Astrocyte (in vitro differentiated cells and primary cell): Measurements from ENCODE around the gene MCRS1. TPM values are rescaled to one million over a fixed set of nuclear protein-coding genes. Genes with fewer than 3 reads are reported as not detected.

Experiments used
- DNase-seq: peaks from one replicate; pipeline ENCODE4 v3.0.0-alpha.2; 2010; ENCODE audit warnings: low read depth
- FAIRE-seq: peaks from 2 replicates; lab custom pipeline; 2011; peaks lifted over from hg19 to GRCh38; lab: Jason Lieb, UNC
- H2AFZ ChIP-seq: 2 replicates; pipeline ENCODE4 v1.6.0; 2012; ENCODE audit warnings: low read depth, low read length, inconsistent platforms
- H3K27ac ChIP-seq: 2 replicates; pipeline ENCODE4 v1.5.1; 2011; ENCODE audit warnings: low read depth, low read length, inconsistent platforms
- H3K27me3 ChIP-seq: 2 replicates; pipeline ENCODE4 v1.6.0; 2011; ENCODE audit warnings: low read length, inconsistent platforms; ENCODE audit not compliant: insufficient read depth
- H3K36me3 ChIP-seq: 2 replicates; pipeline ENCODE4 v1.5.1; 2011; ENCODE audit warnings: low read length, inconsistent platforms; ENCODE audit not compliant: insufficient read depth
- H3K4me1 ChIP-seq: 2 replicates; pipeline ENCODE4 v1.5.1; 2011; ENCODE audit warnings: low read length, inconsistent platforms; ENCODE audit not compliant: insufficient read depth
- H3K4me2 ChIP-seq: 2 replicates; pipeline ENCODE4 v1.6.0; 2012; ENCODE audit warnings: low read length, inconsistent platforms
- H3K4me3 ChIP-seq: 2 replicates; pipeline ENCODE4 v1.5.1; 2011; ENCODE audit warnings: low read depth, mild to moderate bottlenecking, low read length, inconsistent platforms; ENCODE audit not compliant: insufficient read depth
- H3K79me2 ChIP-seq: 2 replicates; pipeline ENCODE4 v1.6.0; 2012; ENCODE audit warnings: mild to moderate bottlenecking, low read length, inconsistent platforms; ENCODE audit not compliant: insufficient read depth
- H3K9ac ChIP-seq: 2 replicates; pipeline ENCODE4 v1.6.0; 2012; ENCODE audit warnings: mild to moderate bottlenecking, low read length, inconsistent platforms
- H3K9me3 ChIP-seq: 2 replicates; pipeline ENCODE4 v1.5.1; 2012; ENCODE audit warnings: low read depth, mild to moderate bottlenecking, low read length, inconsistent platforms; ENCODE audit not compliant: insufficient read depth
- H4K20me1 ChIP-seq: 2 replicates; pipeline ENCODE4 v1.6.0; 2012; ENCODE audit warnings: low read length, inconsistent platforms; ENCODE audit not compliant: insufficient read depth
- H3K27ac Mint-ChIP-seq: one replicate; pipeline ENCODE4 v1.8.0; 2021; ENCODE audit warnings: mild to moderate bottlenecking, mixed read lengths; ENCODE audit not compliant: unreplicated experiment
- H3K27me3 Mint-ChIP-seq: one replicate; pipeline ENCODE4 v1.8.0; 2021; ENCODE audit warnings: low read depth, mixed read lengths; ENCODE audit not compliant: unreplicated experiment
- H3K36me3 Mint-ChIP-seq: one replicate; pipeline ENCODE4 v1.8.0; 2021; ENCODE audit warnings: low read depth, mixed read lengths; ENCODE audit not compliant: unreplicated experiment
- H3K4me1 Mint-ChIP-seq: one replicate; pipeline ENCODE4 v1.8.0; 2021; ENCODE audit warnings: low read depth, mixed read lengths; ENCODE audit not compliant: unreplicated experiment
- H3K4me3 Mint-ChIP-seq: one replicate; pipeline ENCODE4 v1.8.0; 2021; ENCODE audit warnings: mild to moderate bottlenecking, moderate library complexity, mixed read lengths; ENCODE audit not compliant: unreplicated experiment
- H3K9me3 Mint-ChIP-seq: one replicate; pipeline ENCODE4 v1.8.0; 2021; ENCODE audit warnings: mild to moderate bottlenecking, mixed read lengths; ENCODE audit not compliant: unreplicated experiment
- EZH2 ChIP-seq: IDR thresholded peaks from 2 replicates; pipeline ENCODE4 v1.6.1; 2012; ENCODE audit warnings: mild to moderate bottlenecking, low read length, inconsistent platforms; ENCODE audit not compliant: insufficient read depth
- total RNA-seq: library from RNA; stranded (reverse); gene quantifications from 2 replicates; pipeline ENCODE4 v1.2.1, GENCODE V29; 2021
- TF ChIP-seq, protein P1 (sequence below): IDR thresholded peaks from 2 replicates; pipeline ENCODE4 v1.5.1; 2011; ENCODE audit warnings: low read depth, mild to moderate bottlenecking, inconsistent platforms, low read length, moderate library complexity; ENCODE audit not compliant: insufficient read depth

MCRS1 gene
- total RNA-seq, 1 donor from 2014 or later, result 45.2 TPM

DNA sequence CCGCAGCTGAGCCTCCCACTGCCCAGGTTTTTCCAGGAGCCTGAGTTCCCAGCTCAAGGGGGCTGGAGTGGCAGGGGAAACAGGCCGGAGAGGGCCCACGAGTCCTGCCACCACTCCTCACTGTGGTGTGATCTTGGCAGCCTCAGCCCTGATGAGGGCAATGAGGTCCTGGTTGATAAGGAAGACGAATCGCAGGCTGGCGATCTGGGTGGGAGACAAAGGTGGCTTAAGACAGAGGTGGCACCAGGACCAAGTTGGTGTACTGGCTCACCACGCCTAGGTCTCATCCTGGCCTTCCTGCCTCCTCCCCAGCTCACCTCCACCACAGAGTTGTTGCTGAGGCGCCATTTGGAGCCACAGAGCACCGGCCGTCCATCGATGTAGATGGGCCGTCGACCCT is 9.4 kb downstream of the MCRS1 start:
- Mint-ChIP-seq H3K27me3 (no peaks in the 10 kb centered on the region), H3K4me1 (no peaks in the 10 kb centered on the region), H3K9me3 (no peaks in the 10 kb centered on the region), H3K27ac (no peak overlapping the region), H3K36me3 (peaks cover 8% of the 10 kb centered on the region), H3K4me3 (no peak overlapping the region)
- no peaks in the 10 kb centered on the region for H3K27me3 ChIP-seq
- H2AFZ ChIP-seq, result no peak overlapping the region
- H3K79me2 ChIP-seq, result no peaks in the 10 kb centered on the region
- H3K4me3 ChIP-seq, result no peak overlapping the region
- no peaks in the 10 kb centered on the region for H4K20me1 ChIP-seq
- no peaks in the 10 kb centered on the region for H3K4me1 ChIP-seq
- FAIRE-seq (no peak), DNase-seq (no peak)
- H3K27ac ChIP-seq, result no peak overlapping the region
- no peak for TF ChIP-seq EZH2
- TF ChIP-seq, protein P1, sequence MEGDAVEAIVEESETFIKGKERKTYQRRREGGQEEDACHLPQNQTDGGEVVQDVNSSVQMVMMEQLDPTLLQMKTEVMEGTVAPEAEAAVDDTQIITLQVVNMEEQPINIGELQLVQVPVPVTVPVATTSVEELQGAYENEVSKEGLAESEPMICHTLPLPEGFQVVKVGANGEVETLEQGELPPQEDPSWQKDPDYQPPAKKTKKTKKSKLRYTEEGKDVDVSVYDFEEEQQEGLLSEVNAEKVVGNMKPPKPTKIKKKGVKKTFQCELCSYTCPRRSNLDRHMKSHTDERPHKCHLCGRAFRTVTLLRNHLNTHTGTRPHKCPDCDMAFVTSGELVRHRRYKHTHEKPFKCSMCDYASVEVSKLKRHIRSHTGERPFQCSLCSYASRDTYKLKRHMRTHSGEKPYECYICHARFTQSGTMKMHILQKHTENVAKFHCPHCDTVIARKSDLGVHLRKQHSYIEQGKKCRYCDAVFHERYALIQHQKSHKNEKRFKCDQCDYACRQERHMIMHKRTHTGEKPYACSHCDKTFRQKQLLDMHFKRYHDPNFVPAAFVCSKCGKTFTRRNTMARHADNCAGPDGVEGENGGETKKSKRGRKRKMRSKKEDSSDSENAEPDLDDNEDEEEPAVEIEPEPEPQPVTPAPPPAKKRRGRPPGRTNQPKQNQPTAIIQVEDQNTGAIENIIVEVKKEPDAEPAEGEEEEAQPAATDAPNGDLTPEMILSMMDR, result no peak
- H3K9ac ChIP-seq, result no peak overlapping the region
- H3K4me2 ChIP-seq, result no peak overlapping the region
- peaks cover 23% of the 10 kb centered on the region for H3K36me3 ChIP-seq
- H3K9me3 ChIP-seq, result no peaks in the 10 kb centered on the region

DNA sequence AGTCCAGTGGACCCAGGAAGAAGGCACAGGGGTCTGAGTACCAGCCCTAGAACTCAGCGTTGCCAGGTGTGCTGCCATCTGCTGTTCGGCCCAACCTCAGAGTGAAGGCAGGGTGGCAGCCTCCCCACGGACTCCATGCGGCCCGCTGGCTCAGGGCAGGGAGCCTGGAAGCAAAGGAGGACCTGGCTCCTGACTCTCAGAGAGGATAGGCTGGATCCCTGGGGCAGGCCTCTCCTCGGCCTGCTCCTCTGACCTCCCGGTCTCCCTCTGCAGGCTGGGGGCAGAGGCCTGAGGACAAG is 10.1 kb downstream of the MCRS1 start:
- Mint-ChIP-seq H3K9me3 (no peaks in the 10 kb centered on the region), H3K27ac (no peak overlapping the region), H3K4me1 (no peaks in the 10 kb centered on the region), H3K36me3 (peaks cover 8% of the 10 kb centered on the region), H3K27me3 (peaks cover 5% of the 10 kb centered on the region), H3K4me3 (no peak overlapping the region)
- Histone ChIP-seq H3K9ac (no peak overlapping the region), H3K79me2 (no peaks in the 10 kb centered on the region), H3K4me2 (no peak overlapping the region), H3K27ac (no peak overlapping the region), H3K36me3 (peaks cover 23% of the 10 kb centered on the region), H3K4me1 (no peaks in the 10 kb centered on the region), H3K27me3 (peaks cover 3% of the 10 kb centered on the region), H3K4me3 (no peak overlapping the region), H2AFZ (no peak overlapping the region), H4K20me1 (no peaks in the 10 kb centered on the region), H3K9me3 (no peaks in the 10 kb centered on the region)
- no peak for TF ChIP-seq EZH2
- TF ChIP-seq, protein P1, result no peak
- FAIRE-seq (no peak), DNase-seq (no peak)

DNA sequence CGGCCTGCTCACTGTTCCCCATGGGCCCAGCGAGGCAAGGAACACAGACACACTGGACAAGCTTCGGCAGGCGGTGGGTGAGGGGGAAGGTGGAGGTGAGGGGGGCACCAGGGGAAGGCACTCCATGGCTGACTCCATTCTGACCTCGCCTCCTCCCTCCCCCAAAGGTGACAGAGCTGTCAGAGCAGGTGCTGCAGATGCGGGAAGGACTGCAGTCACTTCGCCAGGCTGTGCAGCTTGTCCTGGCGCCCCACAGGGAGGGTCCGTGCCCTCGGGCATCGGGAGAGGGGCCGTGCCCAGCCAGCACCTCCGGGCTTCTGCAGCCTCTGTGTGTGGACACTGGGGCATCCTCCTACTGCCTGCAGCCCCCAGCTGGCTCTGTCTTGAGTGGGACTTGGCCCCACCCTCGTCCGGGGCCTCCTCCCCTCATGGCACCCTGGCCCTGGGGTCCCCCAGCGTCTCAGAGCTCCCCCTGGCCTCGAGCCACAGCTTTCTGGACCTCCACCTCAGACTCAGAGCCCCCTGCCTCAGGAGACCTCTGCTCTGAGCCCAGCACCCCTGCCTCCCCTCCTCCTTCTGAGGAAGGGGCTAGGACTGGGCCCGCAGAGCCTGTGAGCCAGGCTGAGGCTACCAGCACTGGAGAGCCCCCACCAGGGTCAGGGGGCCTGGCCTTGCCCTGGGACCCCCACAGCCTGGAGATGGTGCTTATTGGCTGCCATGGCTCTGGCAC is 10.6 kb downstream of the MCRS1 start:
- Histone ChIP-seq H3K4me3 (no peak overlapping the region), H3K4me1 (no peaks in the 10 kb centered on the region), H3K79me2 (no peaks in the 10 kb centered on the region), H3K9me3 (no peaks in the 10 kb centered on the region), H3K9ac (no peak overlapping the region), H2AFZ (no peak overlapping the region), H3K27me3 (peaks cover 7% of the 10 kb centered on the region), H3K27ac (no peak overlapping the region), H3K4me2 (no peak overlapping the region), H4K20me1 (no peaks in the 10 kb centered on the region), H3K36me3 (peaks cover 18% of the 10 kb centered on the region)
- H3K4me1 Mint-ChIP-seq, result no peaks in the 10 kb centered on the region
- peaks cover 11% of the 10 kb centered on the region for H3K27me3 Mint-ChIP-seq
- H3K9me3 Mint-ChIP-seq, result no peaks in the 10 kb centered on the region
- H3K27ac Mint-ChIP-seq, result no peak overlapping the region
- TF ChIP-seq, protein P1, result no peak
- no peak for TF ChIP-seq EZH2
- FAIRE-seq (no peak), DNase-seq (no peak)
- H3K4me3 Mint-ChIP-seq, result no peak overlapping the region
- peaks cover 8% of the 10 kb centered on the region for H3K36me3 Mint-ChIP-seq
